HepG2 (cell line): Measurements from ENCODE around the gene ZNF334. TPM values are rescaled to one million over a fixed set of nuclear protein-coding genes. Genes with fewer than 3 reads are reported as not detected.

Source experiments
- CEBPG ChIP-seq: IDR thresholded peaks from 2 replicates; pipeline ENCODE4 v1.6.1; 2016
- EHMT2 ChIP-seq: fragments of 200-600 bp; sonication (generic); IDR thresholded peaks from 2 replicates; pipeline ENCODE4 v1.7.0; 2017; ENCODE audit warnings: antibody characterized with exemption, low read depth, low read length, borderline replicate concordance
- EP300 ChIP-seq, 3 experiments: sonication (generic) in 1 of 3; formaldehyde crosslinking in 1 of 3; IDR thresholded peaks; 2 replicates each; pipeline versions ENCODE4 v1.5.1 to v1.6.1; 2011 to 2020; ENCODE audit warnings: low read depth in 2 of 3, low read length in 2 of 3, borderline replicate concordance in 1 of 3, improper control_type of control experiment in 1 of 3, mild to moderate bottlenecking in 1 of 3, missing genetic modification reagents in 1 of 3, moderate library complexity in 1 of 3
- ERF ChIP-seq: IDR thresholded peaks from 2 replicates; pipeline ENCODE4 v1.6.1; 2018; ENCODE audit warnings: missing biosample characterization, missing genetic modification reagents
- GABPB1 ChIP-seq: IDR thresholded peaks from 2 replicates; pipeline ENCODE4 v1.6.1; 2016; ENCODE audit warnings: mild to moderate bottlenecking, missing genetic modification reagents, moderate library complexity, missing compliant biosample characterization
- HNF4A ChIP-seq: sonication (generic); formaldehyde crosslinking; IDR thresholded peaks from 2 replicates; pipeline ENCODE4 v1.4.0; 2020; ENCODE audit warnings: missing genetic modification reagents
- JUN ChIP-seq: sonication (generic); formaldehyde crosslinking; IDR thresholded peaks from 2 replicates; pipeline ENCODE4 v1.4.0; 2020; ENCODE audit warnings: mild to moderate bottlenecking, missing genetic modification reagents
- SP2 ChIP-seq: sonication (generic); formaldehyde crosslinking; IDR thresholded peaks from 2 replicates; pipeline ENCODE4 v1.5.1; 2020; ENCODE audit warnings: mild to moderate bottlenecking, missing genetic modification reagents
- SRY ChIP-seq: sonication (generic); formaldehyde crosslinking; IDR thresholded peaks from 2 replicates; pipeline ENCODE4 v1.8.0; 2022; ENCODE audit warnings: mild to moderate bottlenecking, missing genetic modification reagents
- SSRP1 ChIP-seq: IDR thresholded peaks from 2 replicates; pipeline ENCODE4 v1.6.1; 2016; ENCODE audit warnings: control low read depth
- THAP11 ChIP-seq: IDR thresholded peaks from 2 replicates; pipeline ENCODE4 v1.6.1; 2016; ENCODE audit warnings: missing biosample characterization, missing genetic modification reagents
- TSC22D2 ChIP-seq: sonication (generic); formaldehyde crosslinking; IDR thresholded peaks from 2 replicates; pipeline ENCODE4 v1.5.1; 2020; ENCODE audit warnings: missing genetic modification reagents, mild to moderate bottlenecking, borderline replicate concordance
- YEATS4 ChIP-seq: sonication (generic); formaldehyde crosslinking; IDR thresholded peaks from 2 replicates; pipeline ENCODE4 v1.4.0; 2020; ENCODE audit warnings: missing genetic modification reagents, borderline replicate concordance
- ZC3H13 ChIP-seq: sonication (generic); formaldehyde crosslinking; IDR thresholded peaks from 2 replicates; pipeline ENCODE4 v1.8.1; 2023; ENCODE audit warnings: mild to moderate bottlenecking, missing genetic modification reagents, moderate library complexity
- ZFP36L2 ChIP-seq: sonication (generic); formaldehyde crosslinking; IDR thresholded peaks from 2 replicates; pipeline ENCODE4 v1.4.0; 2020; ENCODE audit warnings: missing genetic modification reagents
- ZNF10 ChIP-seq: sonication (generic); formaldehyde crosslinking; IDR thresholded peaks from 2 replicates; pipeline ENCODE4 v1.4.0; 2020; ENCODE audit warnings: mild to moderate bottlenecking, low read depth, missing genetic modification reagents, borderline replicate concordance
- ZNF232 ChIP-seq: sonication (generic); formaldehyde crosslinking; IDR thresholded peaks from 2 replicates; pipeline ENCODE4 v1.4.0; 2020; ENCODE audit warnings: missing genetic modification reagents, borderline replicate concordance
- ZNF253 ChIP-seq: sonication (generic); formaldehyde crosslinking; IDR thresholded peaks from 2 replicates; pipeline ENCODE4 v1.8.0; 2022; ENCODE audit warnings: mild to moderate bottlenecking, missing genetic modification reagents, borderline replicate concordance
- ZNF329 ChIP-seq: sonication (generic); formaldehyde crosslinking; IDR thresholded peaks from 2 replicates; pipeline ENCODE4 v1.9.0; 2021; ENCODE audit warnings: low read depth, mild to moderate bottlenecking, missing genetic modification reagents
- ZNF768 ChIP-seq: sonication (generic); formaldehyde crosslinking; IDR thresholded peaks from 2 replicates; pipeline ENCODE4 v1.4.0; 2020; ENCODE audit warnings: missing genetic modification reagents
- ZNF790 ChIP-seq: sonication (generic); formaldehyde crosslinking; IDR thresholded peaks from 2 replicates; pipeline ENCODE4 v1.8.0; 2022; ENCODE audit warnings: missing genetic modification reagents, mild to moderate bottlenecking, borderline replicate concordance
- ZSCAN22 ChIP-seq: sonication (generic); formaldehyde crosslinking; IDR thresholded peaks from 2 replicates; pipeline ENCODE4 v1.4.0; 2020; ENCODE audit warnings: mild to moderate bottlenecking, missing genetic modification reagents
- polyA plus RNA-seq, 8 experiments: library from polyadenylated mRNA; depleted of rRNA in 3 of 8; stranded (reverse) in 7 of 8; unstranded in 1 of 8; fragments of >200 nt; fragmentation: Illumina TruSeq in 4 of 8; extraction: Trizol in 4 of 8; gene quantifications; 2 replicates each; pipeline versions ENCODE4 v1.2.1 to v1.2.3, GENCODE V29; 2011 to 2016; ENCODE audit warnings: low read depth in 4 of 8, missing spikeins in 1 of 8, mixed read lengths in 1 of 8; ENCODE audit not compliant: insufficient read depth in 1 of 8
- total RNA-seq, 5 experiments: library from RNA; depleted of rRNA; stranded (reverse); fragments of >200 nt; fragmentation: Illumina TruSeq; extraction: Trizol; gene quantifications; 2 replicates each; pipeline ENCODE4 v1.2.3, GENCODE V29; 2016; ENCODE audit warnings: low read depth in 1 of 5
- TF ChIP-seq, protein P1 (sequence below): IDR thresholded peaks from 2 replicates; pipeline ENCODE4 v1.6.1; 2016; ENCODE audit warnings: missing compliant biosample characterization, missing genetic modification reagents, borderline replicate concordance
- TF ChIP-seq, protein P2 (sequence below): IDR thresholded peaks from 2 replicates; pipeline ENCODE4 v1.6.1; 2012; ENCODE audit warnings: low read length, improper control_type of control experiment
- TF ChIP-seq, protein P3 (sequence below): sonication (generic); formaldehyde crosslinking; IDR thresholded peaks from 2 replicates; pipeline ENCODE4 v1.4.0; 2020; ENCODE audit warnings: missing genetic modification reagents

Gene ZNF334
- total and polyA plus RNA-seq, 2 of the 13 experiments (the other 11 are each of a cell fraction or from before 2014, with no cell fraction given): 4.8 to 7.8 TPM

DNA sequence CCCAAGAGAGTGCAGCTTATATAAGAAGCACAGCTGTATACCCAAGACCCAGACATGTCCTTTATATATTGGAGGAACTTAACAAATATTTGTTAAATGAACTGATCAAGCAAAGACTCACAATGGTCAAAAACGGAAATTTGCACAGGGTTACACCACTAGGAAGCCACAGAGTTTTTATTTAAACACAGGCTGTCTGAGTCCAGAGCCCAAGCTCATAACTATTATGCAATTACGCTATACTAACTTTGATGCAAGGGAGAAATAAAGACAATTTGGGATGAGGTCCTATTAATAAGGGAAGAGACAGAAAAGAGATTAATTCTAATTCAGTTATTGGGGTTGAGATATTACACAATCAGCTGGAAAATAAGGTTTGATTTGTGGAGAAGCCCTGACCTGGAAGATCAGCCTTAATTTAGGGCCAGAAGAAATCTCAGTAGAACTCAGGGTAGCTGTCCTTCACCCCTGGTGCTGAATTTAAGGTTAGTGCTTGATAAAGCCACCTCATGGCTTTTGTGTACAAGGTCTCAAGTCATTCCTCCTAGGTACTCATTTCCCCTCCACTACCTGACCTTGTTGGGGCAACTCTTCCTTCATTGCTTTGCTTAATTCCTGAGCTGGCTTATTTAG lies 10.5 kb upstream of the ZNF334 start (continued):
- TF ChIP-seq YEATS4 (CRISPR knock-in tag) (no peak), ZNF10 (CRISPR knock-in tag) (no peak), HNF4A (CRISPR knock-in tag) (peak; percentile 60), SSRP1 (CRISPR knock-in tag) (no peak), GABPB1 (CRISPR knock-in tag) (no peak), ERF (CRISPR knock-in tag) (peak; percentile 76), ZNF232 (CRISPR knock-in tag) (no peak), SRY (CRISPR knock-in tag) (no peak; the same call in 1 of the 2 replicates), ZSCAN22 (no peak), ZNF253 (CRISPR knock-in tag) (no peak), CEBPG (CRISPR knock-in tag) (peak; percentile 78), JUN (CRISPR knock-in tag) (no peak), ZC3H13 (CRISPR knock-in tag) (no peak), ZNF768 (CRISPR knock-in tag) (no peak), TSC22D2 (CRISPR knock-in tag) (0 out of 2 replicates have a peak, but pooled peaks have one; percentile 65), ZNF329 (CRISPR knock-in tag) (no peak), EP300 (IDR thresholded peaks at IDR 0.05; ENCODE audit: low read depth in 2 of 2, low read length in 2 of 2) (peak; percentile 26 to 32; a peak in 2 of 4 replicates), EP300 (CRISPR knock-in tag; IDR thresholded peaks at IDR 0.05; ENCODE audit: borderline replicate concordance) (no peak), ZNF790 (CRISPR knock-in tag) (no peak), SP2 (CRISPR knock-in tag) (no peak), EHMT2 (peak; percentile 87), ZFP36L2 (CRISPR knock-in tag) (0 out of 2 replicates have a peak, but pooled peaks have one; percentile 54), THAP11 (CRISPR knock-in tag) (no peak; the same call in 1 of the 2 replicates)
- TF ChIP-seq, protein P1, sequence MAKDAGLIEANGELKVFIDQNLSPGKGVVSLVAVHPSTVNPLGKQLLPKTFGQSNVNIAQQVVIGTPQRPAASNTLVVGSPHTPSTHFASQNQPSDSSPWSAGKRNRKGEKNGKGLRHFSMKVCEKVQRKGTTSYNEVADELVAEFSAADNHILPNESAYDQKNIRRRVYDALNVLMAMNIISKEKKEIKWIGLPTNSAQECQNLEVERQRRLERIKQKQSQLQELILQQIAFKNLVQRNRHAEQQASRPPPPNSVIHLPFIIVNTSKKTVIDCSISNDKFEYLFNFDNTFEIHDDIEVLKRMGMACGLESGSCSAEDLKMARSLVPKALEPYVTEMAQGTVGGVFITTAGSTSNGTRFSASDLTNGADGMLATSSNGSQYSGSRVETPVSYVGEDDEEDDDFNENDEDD: no peak
- TF ChIP-seq, protein P2, sequence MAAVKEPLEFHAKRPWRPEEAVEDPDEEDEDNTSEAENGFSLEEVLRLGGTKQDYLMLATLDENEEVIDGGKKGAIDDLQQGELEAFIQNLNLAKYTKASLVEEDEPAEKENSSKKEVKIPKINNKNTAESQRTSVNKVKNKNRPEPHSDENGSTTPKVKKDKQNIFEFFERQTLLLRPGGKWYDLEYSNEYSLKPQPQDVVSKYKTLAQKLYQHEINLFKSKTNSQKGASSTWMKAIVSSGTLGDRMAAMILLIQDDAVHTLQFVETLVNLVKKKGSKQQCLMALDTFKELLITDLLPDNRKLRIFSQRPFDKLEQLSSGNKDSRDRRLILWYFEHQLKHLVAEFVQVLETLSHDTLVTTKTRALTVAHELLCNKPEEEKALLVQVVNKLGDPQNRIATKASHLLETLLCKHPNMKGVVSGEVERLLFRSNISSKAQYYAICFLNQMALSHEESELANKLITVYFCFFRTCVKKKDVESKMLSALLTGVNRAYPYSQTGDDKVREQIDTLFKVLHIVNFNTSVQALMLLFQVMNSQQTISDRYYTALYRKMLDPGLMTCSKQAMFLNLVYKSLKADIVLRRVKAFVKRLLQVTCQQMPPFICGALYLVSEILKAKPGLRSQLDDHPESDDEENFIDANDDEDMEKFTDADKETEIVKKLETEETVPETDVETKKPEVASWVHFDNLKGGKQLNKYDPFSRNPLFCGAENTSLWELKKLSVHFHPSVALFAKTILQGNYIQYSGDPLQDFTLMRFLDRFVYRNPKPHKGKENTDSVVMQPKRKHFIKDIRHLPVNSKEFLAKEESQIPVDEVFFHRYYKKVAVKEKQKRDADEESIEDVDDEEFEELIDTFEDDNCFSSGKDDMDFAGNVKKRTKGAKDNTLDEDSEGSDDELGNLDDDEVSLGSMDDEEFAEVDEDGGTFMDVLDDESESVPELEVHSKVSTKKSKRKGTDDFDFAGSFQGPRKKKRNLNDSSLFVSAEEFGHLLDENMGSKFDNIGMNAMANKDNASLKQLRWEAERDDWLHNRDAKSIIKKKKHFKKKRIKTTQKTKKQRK: no peak
- TF ChIP-seq, protein P3, sequence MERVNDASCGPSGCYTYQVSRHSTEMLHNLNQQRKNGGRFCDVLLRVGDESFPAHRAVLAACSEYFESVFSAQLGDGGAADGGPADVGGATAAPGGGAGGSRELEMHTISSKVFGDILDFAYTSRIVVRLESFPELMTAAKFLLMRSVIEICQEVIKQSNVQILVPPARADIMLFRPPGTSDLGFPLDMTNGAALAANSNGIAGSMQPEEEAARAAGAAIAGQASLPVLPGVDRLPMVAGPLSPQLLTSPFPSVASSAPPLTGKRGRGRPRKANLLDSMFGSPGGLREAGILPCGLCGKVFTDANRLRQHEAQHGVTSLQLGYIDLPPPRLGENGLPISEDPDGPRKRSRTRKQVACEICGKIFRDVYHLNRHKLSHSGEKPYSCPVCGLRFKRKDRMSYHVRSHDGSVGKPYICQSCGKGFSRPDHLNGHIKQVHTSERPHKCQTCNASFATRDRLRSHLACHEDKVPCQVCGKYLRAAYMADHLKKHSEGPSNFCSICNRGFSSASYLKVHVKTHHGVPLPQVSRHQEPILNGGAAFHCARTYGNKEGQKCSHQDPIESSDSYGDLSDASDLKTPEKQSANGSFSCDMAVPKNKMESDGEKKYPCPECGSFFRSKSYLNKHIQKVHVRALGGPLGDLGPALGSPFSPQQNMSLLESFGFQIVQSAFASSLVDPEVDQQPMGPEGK (CRISPR knock-in tag): no peak
